Suprapubic skin (tissue), 3 donors: ENCODE results near the gene HS3ST2.

ENCODE experiments used
- CTCF ChIP-seq, 2 donors: fragments of 200-600 bp in 1 of 2; fragments of 450-650 bp in 1 of 2; sonication (generic) in 1 of 2; IDR thresholded peaks; one replicate each; pipeline ENCODE4 v1.5.1; 2016 to 2019; ENCODE audit warnings: antibody characterized with exemption in 2 of 2, mild to moderate bottlenecking in 1 of 2, moderate library complexity in 1 of 2
- EP300 ChIP-seq: sonication (generic); formaldehyde crosslinking; IDR thresholded peaks from one replicate; pipeline ENCODE4 v1.6.1; 2017; ENCODE audit warnings: antibody characterized with exemption
- POLR2A ChIP-seq, 2 donors: fragments of 450-650 bp; IDR thresholded peaks; one replicate each; pipeline ENCODE4 v1.6.1; 2017; ENCODE audit warnings: antibody characterized with exemption in 2 of 2, mild to moderate bottlenecking in 2 of 2, moderate library complexity in 2 of 2

DNA sequence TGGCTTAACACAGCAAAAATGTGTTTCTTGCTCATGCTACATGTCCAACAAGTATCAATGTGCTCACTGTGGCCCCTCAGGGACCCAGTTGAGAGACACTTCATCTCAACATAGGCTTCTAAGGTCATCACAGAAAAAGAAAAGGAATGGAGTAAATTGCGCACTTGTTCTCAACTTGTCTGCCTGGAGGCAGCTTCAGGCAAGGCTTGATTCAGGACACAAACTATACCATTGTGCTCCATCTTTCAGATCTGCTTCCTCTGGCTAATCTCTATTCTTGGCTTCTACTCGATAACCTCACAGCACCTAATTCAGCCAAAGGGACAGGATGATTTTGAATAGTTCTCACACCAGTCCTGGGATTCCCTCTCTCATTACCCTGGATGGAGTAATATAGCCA, 35.6 kb downstream of the HS3ST2 start:
- no peak for TF ChIP-seq POLR2A (IDR thresholded peaks at IDR 0.05)
- TF ChIP-seq EP300, result no peak
- no peak for TF ChIP-seq CTCF (IDR thresholded peaks at IDR 0.05)
